ENCODE results near the gene PACSIN2. TPM values are rescaled to one million over a fixed set of nuclear protein-coding genes. Genes with fewer than 3 reads are reported as not detected.

PACSIN2 gene
- total RNA-seq, 1 donor from 2014 or later = 46.2 TPM

- Histone ChIP-seq H3K36me3 (peaks cover 0 to 18% of the 10 kb centered on the region in 2 donors), H3K4me3 (no peak overlapping the region), H3K4me1 (peaks cover 19% of the 10 kb centered on the region), H3K9me3 (no peaks in the 10 kb centered on the region), H3K27ac (no peak overlapping the region), H3K27me3 (no peaks in the 10 kb centered on the region)
- DNase-seq (ENCODE audit: extremely low spot score in 2 of 2) = no peak
- TF ChIP-seq POLR2A (IDR thresholded peaks at IDR 0.05) (no peak), CTCF (IDR thresholded peaks at IDR 0.05) (no peak), POLR2AphosphoS5 (IDR thresholded peaks at IDR 0.05; ENCODE audit: insufficient read depth in 1 of 2, low read depth in 1 of 2) (no peak)
- intact Hi-C loops (cut with DNase I) = no loop called here
Measured at GRCh38 chr22:42895087-42895486, 119.9 kb downstream of the PACSIN2 start.

- no peak overlapping the region for H3K27ac ChIP-seq
Measured at GRCh38 chr22:42893371-42894150, 121.4 kb downstream of the PACSIN2 start.

GRCh38 chr22:42892571-42893316 is 122.2 kb downstream of the PACSIN2 start:
- intact Hi-C loops (cut with DNase I) = no loop called here
- Histone ChIP-seq H3K27me3 (no peaks in the 10 kb centered on the region), H3K4me1 (peaks cover 29% of the 10 kb centered on the region), H3K27ac (no peak overlapping the region), H3K36me3 (peaks cover 0 to 36% of the 10 kb centered on the region in 2 donors), H3K4me3 (no peak overlapping the region), H3K9me3 (no peaks in the 10 kb centered on the region)
- no peak for DNase-seq (ENCODE audit: extremely low spot score in 2 of 2)
- TF ChIP-seq CTCF (IDR thresholded peaks at IDR 0.05) (no peak), POLR2AphosphoS5 (IDR thresholded peaks at IDR 0.05; ENCODE audit: insufficient read depth in 1 of 2, low read depth in 1 of 2) (no peak), POLR2A (IDR thresholded peaks at IDR 0.05) (no peak)

More at GRCh38 chr22:42893371-42894150, 121.4 kb downstream of the PACSIN2 start:
- no peak for DNase-seq (ENCODE audit: extremely low spot score in 2 of 2)
- no peaks in the 10 kb centered on the region for H3K9me3 ChIP-seq
- H3K36me3 ChIP-seq = peaks cover 0 to 31% of the 10 kb centered on the region in 2 donors
- TF ChIP-seq CTCF (IDR thresholded peaks at IDR 0.05) (no peak), POLR2A (IDR thresholded peaks at IDR 0.05) (no peak), POLR2AphosphoS5 (IDR thresholded peaks at IDR 0.05; ENCODE audit: insufficient read depth in 1 of 2, low read depth in 1 of 2) (no peak)
- intact Hi-C loops (cut with DNase I) = no loop called here
- H3K27me3 ChIP-seq = no peaks in the 10 kb centered on the region
- peaks cover 22% of the 10 kb centered on the region for H3K4me1 ChIP-seq
- no peak overlapping the region for H3K4me3 ChIP-seq

- H3K4me1 ChIP-seq = peaks cover 29% of the 10 kb centered on the region
- TF ChIP-seq POLR2A (IDR thresholded peaks at IDR 0.05) = no peak
- TF ChIP-seq POLR2AphosphoS5 (IDR thresholded peaks at IDR 0.05; ENCODE audit: insufficient read depth in 1 of 2, low read depth in 1 of 2) = no peak
- TF ChIP-seq CTCF (IDR thresholded peaks at IDR 0.05) = no peak
Measured at GRCh38 chr22:42892156-42892555, 122.8 kb downstream of the PACSIN2 start.

More at GRCh38 chr22:42892156-42892555, 122.8 kb downstream of the PACSIN2 start:
- intact Hi-C loops (cut with DNase I) = no loop called here
- Histone ChIP-seq H3K36me3 (peaks cover 0 to 36% of the 10 kb centered on the region in 2 donors), H3K27ac (no peak overlapping the region), H3K27me3 (no peaks in the 10 kb centered on the region), H3K4me3 (no peak overlapping the region), H3K9me3 (no peaks in the 10 kb centered on the region)
- DNase-seq (ENCODE audit: extremely low spot score in 2 of 2) = no peak
